Esophagus (tissue), 2 donors: ENCODE results near the gene TMPRSS7. TPM values are rescaled to one million over a fixed set of nuclear protein-coding genes. Genes with fewer than 3 reads are reported as not detected.

ENCODE experiments used
- H3K27ac ChIP-seq, 2 donors: one replicate each; pipeline ENCODE4 v1.5.1; 2013; ENCODE audit warnings: low read depth in 2 of 2, mild to moderate bottlenecking in 2 of 2, inconsistent platforms in 1 of 2, low read length in 1 of 2, moderate library complexity in 1 of 2
- H3K27me3 ChIP-seq, 2 donors: one replicate each; pipeline ENCODE4 v1.6.1; 2013; ENCODE audit warnings: low read length in 2 of 2, control low read depth in 1 of 2, mild to moderate bottlenecking in 1 of 2; ENCODE audit not compliant: insufficient read depth in 2 of 2, control insufficient read depth in 1 of 2
- H3K36me3 ChIP-seq, 2 donors: one replicate each; pipeline ENCODE4 v1.6.1; 2013; ENCODE audit warnings: low read length in 1 of 2; ENCODE audit not compliant: control insufficient read depth in 2 of 2, insufficient read depth in 2 of 2
- H3K4me1 ChIP-seq, 2 donors: one replicate each; pipeline ENCODE4 v1.6.1; 2013; ENCODE audit warnings: low read length in 1 of 2; ENCODE audit not compliant: control insufficient read depth in 2 of 2, insufficient read depth in 2 of 2
- H3K4me3 ChIP-seq, 2 donors: one replicate each; pipeline ENCODE4 v1.5.1; 2013; ENCODE audit warnings: low read length in 2 of 2, mild to moderate bottlenecking in 2 of 2, low read depth in 1 of 2, moderate library complexity in 1 of 2
- H3K9me3 ChIP-seq, 2 donors: one replicate each; pipeline ENCODE4 v1.6.1; 2013; ENCODE audit warnings: mild to moderate bottlenecking in 2 of 2, low read depth in 1 of 2, low read length in 1 of 2, moderate library complexity in 1 of 2; ENCODE audit not compliant: control insufficient read depth in 2 of 2, insufficient read depth in 1 of 2
- WGBS, 2 donors: extraction: QIAGEN DNeasy Blood & Tissue Kit; methylation state at CpG; one replicate each; pipeline ENCODE4 v1.1.7; 2013; 5-methylcytosine and 5-hydroxymethylcytosine counted together
- polyA plus RNA-seq, 2 donors: library from polyadenylated mRNA; stranded (reverse); fragments of 200-250 nt; gene quantifications; one replicate each; pipeline ENCODE4 v1.2.3, GENCODE V29; 2013
- donor health status: healthy with polysubstance abuse.
- donor health status: Bipolar disorder and iron deficiency.

The TMPRSS7 gene
- polyA plus RNA-seq, 2 donors: 0.01 TPM; not detected in 1

- no peaks in the 10 kb centered on the region for H3K36me3 ChIP-seq
- no peaks in the 10 kb centered on the region for H3K27me3 ChIP-seq
- no peaks in the 10 kb centered on the region for H3K4me1 ChIP-seq
- H3K4me3 ChIP-seq: no peak overlapping the region
- H3K27ac ChIP-seq: no peak overlapping the region
- no peaks in the 10 kb centered on the region for H3K9me3 ChIP-seq
- 49 to 60% methylated on average over 6 of the region's 6 CpGs for WGBS, 2 donors
These were observed 58.1 kb downstream of the TMPRSS7 start for GRCh38 chr3:112092496-112093179.

- Histone ChIP-seq H3K4me3 (no peak overlapping the region), H3K36me3 (no peaks in the 10 kb centered on the region), H3K27ac (no peak overlapping the region), H3K27me3 (no peaks in the 10 kb centered on the region), H3K4me1 (no peaks in the 10 kb centered on the region), H3K9me3 (no peaks in the 10 kb centered on the region)
These were observed 58.6 kb downstream of the TMPRSS7 start for GRCh38 chr3:112093180-112093522.

- 36 to 48% methylated on average over 2 of the region's 2 CpGs for WGBS, 2 donors
These were observed 61.2 kb downstream of the TMPRSS7 start for GRCh38 chr3:112095731-112096130.

GRCh38 chr3:112096176-112096575 lies 61.6 kb downstream of the TMPRSS7 start:
- H3K27me3 ChIP-seq: no peaks in the 10 kb centered on the region
- no peaks in the 10 kb centered on the region for H3K36me3 ChIP-seq
- no peak overlapping the region for H3K4me3 ChIP-seq
- no peaks in the 10 kb centered on the region for H3K9me3 ChIP-seq
- WGBS, 2 donors: 62 to 71% methylated on average over 2 of the region's 2 CpGs
- no peaks in the 10 kb centered on the region for H3K4me1 ChIP-seq
- no peak overlapping the region for H3K27ac ChIP-seq

More at GRCh38 chr3:112095731-112096130, 61.2 kb downstream of the TMPRSS7 start:
- Histone ChIP-seq H3K27ac (no peak overlapping the region), H3K9me3 (no peaks in the 10 kb centered on the region), H3K27me3 (no peaks in the 10 kb centered on the region), H3K4me3 (no peak overlapping the region), H3K36me3 (no peaks in the 10 kb centered on the region), H3K4me1 (no peaks in the 10 kb centered on the region)

GRCh38 chr3:112097378-112097777 lies 62.8 kb downstream of the TMPRSS7 start:
- H3K27me3 ChIP-seq: no peaks in the 10 kb centered on the region
- H3K4me1 ChIP-seq: no peaks in the 10 kb centered on the region
- 18 to 23% methylated on average over 4 of the region's 4 CpGs for WGBS, 2 donors
- H3K27ac ChIP-seq: no peak overlapping the region
- H3K36me3 ChIP-seq: no peaks in the 10 kb centered on the region
- H3K9me3 ChIP-seq: no peaks in the 10 kb centered on the region
- no peak overlapping the region for H3K4me3 ChIP-seq

GRCh38 chr3:112101916-112102315 lies 67.4 kb downstream of the TMPRSS7 start:
- Histone ChIP-seq H3K36me3 (peaks cover 0 to 3% of the 10 kb centered on the region in 2 donors), H3K27me3 (no peaks in the 10 kb centered on the region), H3K27ac (no peak overlapping the region), H3K9me3 (no peaks in the 10 kb centered on the region), H3K4me1 (no peaks in the 10 kb centered on the region), H3K4me3 (no peak overlapping the region)
- WGBS, 2 donors: 80 to 91% methylated on average over 2 of the region's 2 CpGs

- Histone ChIP-seq H3K27ac (no peak overlapping the region), H3K9me3 (no peaks in the 10 kb centered on the region), H3K4me3 (no peak overlapping the region), H3K4me1 (no peaks in the 10 kb centered on the region), H3K27me3 (no peaks in the 10 kb centered on the region), H3K36me3 (peaks cover 0 to 3% of the 10 kb centered on the region in 2 donors)
- WGBS, 2 donors: 83 to 87% methylated on average over 2 of the region's 2 CpGs
These were observed 70.2 kb downstream of the TMPRSS7 start for GRCh38 chr3:112104774-112105173.

- no peaks in the 10 kb centered on the region for H3K9me3 ChIP-seq
- H3K4me1 ChIP-seq: no peaks in the 10 kb centered on the region
- WGBS, 2 donors: 66% methylated on average over 5 of the region's 5 CpGs
- H3K4me3 ChIP-seq: no peak overlapping the region
- H3K27me3 ChIP-seq: no peaks in the 10 kb centered on the region
- H3K36me3 ChIP-seq: no peaks in the 10 kb centered on the region
- no peak overlapping the region for H3K27ac ChIP-seq
These were observed 74.8 kb downstream of the TMPRSS7 start for GRCh38 chr3:112109322-112109721.

- Histone ChIP-seq H3K9me3 (no peaks in the 10 kb centered on the region), H3K4me3 (no peak overlapping the region), H3K4me1 (no peaks in the 10 kb centered on the region), H3K27ac (no peak overlapping the region), H3K36me3 (no peaks in the 10 kb centered on the region), H3K27me3 (no peaks in the 10 kb centered on the region)
- 24% methylated on average over 3 of the region's 3 CpGs for WGBS, 2 donors
These were observed 77.4 kb downstream of the TMPRSS7 start for GRCh38 chr3:112111785-112112402.

- WGBS, 2 donors: 79 to 92% methylated on average over 6 of the region's 6 CpGs
- no peak overlapping the region for H3K4me3 ChIP-seq
- no peak overlapping the region for H3K27ac ChIP-seq
- H3K4me1 ChIP-seq: no peaks in the 10 kb centered on the region
- no peaks in the 10 kb centered on the region for H3K9me3 ChIP-seq
- no peaks in the 10 kb centered on the region for H3K27me3 ChIP-seq
- H3K36me3 ChIP-seq: no peaks in the 10 kb centered on the region
These were observed 80.1 kb downstream of the TMPRSS7 start for GRCh38 chr3:112114576-112115160.
